ENCODE results near the gene OR2F1.
"Not testable (repeated sequence)": the region's sequence is repeated elsewhere in the genome, so short reads cannot be mapped to it uniquely, and the experiment has no call there.

The OR2F1 gene

DNA sequence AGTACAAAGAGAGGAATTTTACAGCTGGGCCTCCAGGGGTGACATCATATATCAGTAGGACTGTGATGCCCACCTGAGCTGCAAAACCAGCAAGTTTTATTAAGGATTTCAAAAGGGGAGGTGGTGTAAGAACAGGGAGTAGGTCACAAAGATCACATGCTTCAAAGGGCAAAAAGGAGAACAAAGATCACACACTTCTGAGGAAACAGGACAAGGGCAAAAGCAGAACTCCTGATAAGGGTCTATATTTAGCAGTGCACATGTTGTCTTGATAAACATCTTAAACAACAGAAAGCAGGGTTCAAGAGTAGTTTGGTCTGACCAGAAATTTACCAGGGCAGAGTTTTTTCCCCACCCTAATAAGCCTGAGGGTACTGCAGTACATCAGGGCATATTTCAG, 55.4 kb downstream of the OR2F1 start:
- H3K4me3 Mint-ChIP-seq; H3K4me1 Mint-ChIP-seq; H3K36me3 Mint-ChIP-seq (ENCODE audit: low read depth); DNase-seq; H3K27ac Mint-ChIP-seq; ATAC-seq: not testable (repeated sequence)
- Mint-ChIP-seq H3K9me3 (peaks cover 28% of the 10 kb centered on the region), H3K27me3 (peaks cover 13% of the 10 kb centered on the region)

DNA sequence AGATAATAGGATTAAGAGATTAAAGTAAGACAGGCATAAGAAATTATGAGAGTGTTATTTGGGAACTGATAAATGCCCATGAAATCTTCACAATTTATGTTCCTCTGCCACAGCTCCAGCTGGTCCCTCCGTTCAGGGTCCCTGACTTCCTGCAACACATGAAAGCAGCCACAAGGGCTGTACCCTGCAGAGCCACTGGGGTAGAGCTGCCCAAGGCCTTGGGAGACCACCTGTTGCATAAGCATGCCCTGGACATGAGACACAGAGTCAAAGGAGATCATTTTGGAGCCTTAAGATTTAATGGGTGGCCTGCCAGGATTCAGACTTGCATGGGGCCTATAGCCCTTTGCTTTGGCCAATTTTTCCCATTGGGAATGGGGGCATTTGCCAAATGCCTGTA, 56.2 kb downstream of the OR2F1 start:
- ATAC-seq; H3K27ac Mint-ChIP-seq; DNase-seq; H3K4me3 Mint-ChIP-seq; H3K36me3 Mint-ChIP-seq (ENCODE audit: low read depth); H3K4me1 Mint-ChIP-seq: not testable (repeated sequence)
- Mint-ChIP-seq H3K9me3 (peaks cover 28% of the 10 kb centered on the region), H3K27me3 (peaks cover 13% of the 10 kb centered on the region)

DNA sequence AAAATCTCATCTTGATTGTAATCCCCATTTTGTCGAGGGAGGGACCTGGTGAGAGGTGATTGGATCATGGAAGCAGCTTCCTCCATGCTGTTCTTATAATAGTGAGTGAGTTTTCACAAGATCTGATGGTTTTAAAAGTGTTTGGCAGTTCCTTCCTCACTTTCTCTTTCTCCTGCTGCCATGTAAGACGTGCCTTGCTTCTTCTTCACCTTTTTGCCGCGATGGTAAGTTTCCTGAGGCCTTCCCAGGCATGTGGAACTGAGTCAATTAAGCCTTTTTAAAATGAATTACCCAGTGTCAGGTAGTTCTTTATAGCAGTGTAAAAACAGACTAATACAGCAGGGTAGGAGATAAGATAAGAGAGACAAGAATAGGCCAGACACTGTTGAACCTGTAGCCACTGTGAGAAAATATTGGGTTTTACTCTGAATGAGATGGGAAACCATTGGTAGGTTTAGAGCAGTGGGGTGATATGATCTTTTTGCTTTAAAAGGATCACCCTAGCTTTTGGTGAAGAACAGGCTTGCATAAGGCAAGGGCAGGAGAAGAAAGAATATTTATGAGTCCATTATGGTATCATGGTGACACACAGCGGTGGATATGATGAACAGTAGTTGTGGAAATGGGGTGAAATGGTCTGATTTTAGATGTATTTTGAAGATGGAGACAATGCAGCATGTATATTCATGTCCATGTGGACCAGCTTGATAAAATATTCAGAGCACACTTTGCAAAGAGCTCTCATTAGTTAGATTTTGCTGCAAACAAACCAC, 57.0 kb downstream of the OR2F1 start:
- ATAC-seq: no peak
- no peak for DNase-seq
- Mint-ChIP-seq H3K4me3 (no peak overlapping the region), H3K27ac (no peak overlapping the region), H3K27me3 (peaks cover 11% of the 10 kb centered on the region), H3K4me1 (no peaks in the 10 kb centered on the region), H3K9me3 (peaks cover 28% of the 10 kb centered on the region), H3K36me3 (ENCODE audit: low read depth) (no peaks in the 10 kb centered on the region)
